ENCODE results near the gene GSTP1.

- no peak for TF ChIP-seq CTCF (IDR thresholded peaks at IDR 0.05; ENCODE audit: low read depth, low read length)
- no peak for TF ChIP-seq EZH2phosphoT487 (IDR thresholded peaks at IDR 0.05; ENCODE audit: low read depth)
These were observed 33.8 kb downstream of the GSTP1 start for GRCh38 chr11:67617243-67617953.
